Epithelial cell of prostate (primary cell): ENCODE results near the gene UAP1L1.

Experiments used
- DNase-seq: peaks from one replicate; pipeline ENCODE4 v3.0.0-alpha.2; 2011; ENCODE audit warnings: low read depth, low spot score
- H3K27ac ChIP-seq: fragments of 450-650 bp; 2 replicates; pipeline ENCODE4 v1.5.1; 2017; ENCODE audit warnings: mild to moderate bottlenecking

UAP1L1 gene

DNA sequence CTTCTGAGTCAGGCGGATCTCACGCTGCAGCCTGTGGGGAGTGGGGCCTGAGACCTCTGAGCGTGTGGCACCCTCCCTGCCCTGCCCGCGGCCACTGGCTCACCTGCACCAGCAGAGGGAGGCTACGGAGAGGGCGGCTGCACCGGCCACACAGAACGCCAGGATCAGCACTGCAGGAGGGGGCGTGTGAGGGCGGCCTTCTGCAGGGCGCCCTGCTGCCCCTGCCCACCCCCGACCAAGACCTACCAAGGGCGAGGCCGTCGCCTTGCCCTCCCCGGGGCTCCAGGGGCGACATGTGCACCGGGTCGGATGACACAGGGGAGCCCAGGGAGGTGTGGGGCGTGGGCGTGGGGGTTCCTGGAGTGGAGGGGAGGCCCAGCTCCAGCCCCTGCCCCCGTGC lies 36.7 kb upstream of the UAP1L1 start:
- DNase-seq, result no peak
- H3K27ac ChIP-seq, result no peak overlapping the region

GRCh38 chr9:137041124-137041523 lies 36.2 kb upstream of the UAP1L1 start:
- no peak for DNase-seq

GRCh38 chr9:137042751-137043727 lies 34.3 kb upstream of the UAP1L1 start:
- H3K27ac ChIP-seq, result no peak overlapping the region
- no peak for DNase-seq

More at GRCh38 chr9:137041124-137041523, 36.2 kb upstream of the UAP1L1 start:
- no peak overlapping the region for H3K27ac ChIP-seq

DNA sequence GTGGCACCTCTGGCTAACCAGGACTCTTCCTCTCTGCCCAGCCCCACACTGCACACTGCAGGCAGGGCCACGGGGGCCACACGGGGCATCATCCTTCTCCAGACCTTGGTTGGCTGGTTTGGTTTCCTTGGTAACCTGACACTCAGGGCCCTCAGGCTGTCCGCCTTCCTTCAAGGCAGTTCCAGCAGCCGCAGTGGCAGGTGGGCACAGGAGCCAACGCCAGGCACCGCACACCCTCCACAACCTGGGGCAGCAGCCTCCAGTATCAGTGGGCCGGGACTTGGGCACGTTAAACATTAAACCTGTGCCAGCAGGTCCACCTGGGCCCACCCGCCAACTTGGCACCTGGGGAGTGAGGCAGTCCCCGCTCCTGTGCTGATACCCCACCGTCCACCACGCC lies 33.3 kb upstream of the UAP1L1 start:
- H3K27ac ChIP-seq, result no peak overlapping the region

DNA sequence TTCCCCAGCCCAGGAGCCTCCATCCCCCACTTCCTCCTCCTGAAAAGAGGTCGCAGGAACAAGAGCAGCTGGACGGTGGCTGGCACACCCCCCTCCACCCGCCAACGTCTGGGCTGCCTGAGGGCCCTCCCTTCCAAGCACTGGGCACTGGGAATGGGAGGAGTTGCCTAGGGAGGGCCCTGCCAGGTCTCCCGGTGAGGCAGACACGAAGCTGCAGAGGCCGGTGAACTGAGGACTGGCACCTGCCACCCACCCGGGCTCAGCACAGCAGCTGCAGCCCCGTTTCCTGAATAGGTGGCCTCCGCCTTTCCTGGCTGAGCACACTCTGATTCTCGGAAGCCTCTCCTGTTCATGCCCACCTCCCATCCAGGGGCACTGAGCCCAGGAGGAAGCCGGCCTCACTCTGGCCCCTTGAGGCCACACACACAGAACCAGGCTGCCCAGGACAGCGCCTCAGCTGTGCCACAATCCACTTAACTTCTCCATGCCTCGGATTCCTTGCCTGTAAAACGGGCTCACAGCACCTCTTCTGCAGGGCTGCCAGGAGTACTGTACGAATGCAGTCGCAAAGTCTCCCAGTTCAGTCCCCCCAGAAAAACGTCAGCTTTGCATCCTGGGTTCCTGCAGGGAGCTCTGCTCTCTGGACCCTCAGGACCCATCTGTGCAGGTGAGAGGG lies 32.7 kb upstream of the UAP1L1 start:
- DNase-seq, result no peak
- no peak overlapping the region for H3K27ac ChIP-seq

More for the DNA sequence above, 33.3 kb upstream of the UAP1L1 start:
- DNase-seq, result no peak

DNA sequence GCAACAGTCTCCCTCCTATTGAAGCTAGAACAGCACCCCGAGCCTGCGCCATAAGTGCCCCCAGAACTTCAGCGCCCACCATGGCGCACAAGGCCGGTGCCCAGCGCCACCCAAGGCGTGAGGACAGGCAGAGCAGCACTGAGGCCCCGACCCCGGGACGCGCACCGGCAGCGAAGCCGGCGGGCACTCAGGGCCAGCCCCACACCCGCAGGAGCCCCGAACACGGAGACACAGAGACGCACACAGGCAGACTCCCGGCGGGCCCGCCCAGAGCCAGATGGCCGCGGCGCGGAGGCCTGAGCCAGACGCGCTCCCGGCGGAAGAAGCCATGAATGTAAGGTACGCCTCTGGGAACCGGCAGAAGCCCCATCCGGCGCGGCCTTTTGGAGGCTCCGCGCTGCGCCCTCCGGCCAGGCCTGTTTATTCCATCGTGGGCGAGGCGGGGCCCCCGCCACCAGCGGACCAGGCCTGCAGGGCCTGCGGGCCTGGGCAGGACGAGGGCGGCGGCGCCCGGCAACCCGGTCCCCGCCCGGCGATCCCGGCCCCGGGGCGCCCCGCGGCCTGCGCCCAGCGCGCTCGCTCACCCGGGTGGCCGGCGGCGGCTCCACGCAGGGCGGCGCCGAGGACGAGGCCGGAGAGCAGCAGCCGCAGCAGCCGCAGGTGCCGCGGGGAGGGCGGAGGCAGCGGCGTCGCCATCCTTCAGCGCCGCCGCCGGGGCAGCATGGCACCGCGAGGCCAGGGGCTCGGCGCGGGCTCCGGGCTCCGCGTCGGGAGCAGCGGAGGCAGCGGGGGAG lies 31.8 kb upstream of the UAP1L1 start:
- H3K27ac ChIP-seq, result peak overlapping the region; percentile 41
- no peak for DNase-seq

GRCh38 chr9:137046088-137046787 lies 31.1 kb upstream of the UAP1L1 start, which contains the start of gene NPDC1:
Gene NPDC1 (minus strand): TSS chr9:137046177. CDS start chr9:137045989, 188 bp downstream.
- no peak for DNase-seq
- H3K27ac ChIP-seq, result peak within 1 kb of the TSS; percentile 41

- no peak overlapping the region for H3K27ac ChIP-seq
- no peak for DNase-seq
Measured at GRCh38 chr9:137048655-137049543, 28.4 kb upstream of the UAP1L1 start.

DNA sequence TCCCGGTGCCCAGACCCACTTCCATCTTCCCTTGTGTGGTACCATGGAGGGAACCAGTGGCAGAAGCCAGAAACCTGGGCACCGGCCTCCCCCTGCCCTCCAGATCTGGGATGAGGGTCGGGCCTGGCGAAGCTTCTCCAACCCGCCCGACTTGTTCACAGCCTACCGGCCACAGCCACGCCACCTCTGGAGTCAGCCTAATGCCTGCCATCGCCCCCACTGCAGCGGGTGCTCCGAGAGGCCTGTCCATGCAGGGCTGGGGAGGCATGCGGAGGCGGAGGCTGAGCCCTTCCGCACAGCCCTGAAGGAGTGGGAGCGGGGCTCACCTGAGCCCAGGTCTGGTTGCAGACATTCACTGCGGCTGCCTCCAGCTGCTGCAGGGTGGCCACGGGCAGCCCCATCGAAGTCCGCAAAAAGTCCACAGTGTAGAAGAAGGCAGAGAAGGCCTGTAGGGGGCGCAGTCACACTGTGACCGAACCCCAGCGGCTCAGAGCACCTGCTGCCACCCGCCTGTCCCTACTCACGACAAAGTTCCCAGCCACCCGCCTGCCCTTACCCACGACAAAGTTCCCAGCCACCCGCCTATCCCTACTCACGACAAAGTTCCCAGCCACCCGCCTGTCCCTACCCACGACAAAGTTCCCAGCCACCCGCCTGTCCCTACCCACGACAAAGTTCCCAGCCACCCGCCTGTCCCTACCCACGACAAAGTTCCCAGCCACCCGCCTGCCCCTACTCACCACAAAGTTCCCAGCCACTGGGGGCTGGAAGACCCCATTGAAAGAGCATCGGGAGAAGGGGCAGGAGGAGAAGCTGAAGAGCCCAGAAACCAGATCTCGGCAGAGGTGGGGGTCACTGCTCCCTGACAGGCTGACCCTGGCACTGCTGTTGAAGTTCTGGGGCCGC lies 27.5 kb upstream of the UAP1L1 start:
- DNase-seq, result no peak
- H3K27ac ChIP-seq, result no peak overlapping the region

DNA sequence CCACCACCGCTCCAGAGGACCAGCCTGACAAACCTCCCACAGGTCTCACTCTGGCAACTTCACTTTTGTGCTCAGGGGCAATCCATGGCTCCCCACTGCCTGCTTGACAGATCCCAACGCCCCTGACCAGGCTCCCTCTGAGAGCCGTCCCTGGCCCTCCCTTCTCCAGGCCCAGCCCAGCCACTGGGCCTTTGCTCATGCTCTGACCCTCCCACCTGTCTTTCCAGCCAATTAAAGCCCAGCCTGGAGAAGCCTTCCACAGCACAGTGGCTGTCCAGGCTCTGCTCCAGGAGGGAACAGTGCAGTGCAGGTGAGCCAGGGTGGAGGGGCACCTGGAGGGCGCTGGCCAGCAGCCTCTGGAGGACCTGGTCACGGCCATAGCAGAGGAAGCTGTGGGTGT lies 26.7 kb upstream of the UAP1L1 start:
- no peak overlapping the region for H3K27ac ChIP-seq
- no peak for DNase-seq

GRCh38 chr9:137051145-137051724 lies 26.1 kb upstream of the UAP1L1 start:
- no peak for DNase-seq
- no peak overlapping the region for H3K27ac ChIP-seq

DNA sequence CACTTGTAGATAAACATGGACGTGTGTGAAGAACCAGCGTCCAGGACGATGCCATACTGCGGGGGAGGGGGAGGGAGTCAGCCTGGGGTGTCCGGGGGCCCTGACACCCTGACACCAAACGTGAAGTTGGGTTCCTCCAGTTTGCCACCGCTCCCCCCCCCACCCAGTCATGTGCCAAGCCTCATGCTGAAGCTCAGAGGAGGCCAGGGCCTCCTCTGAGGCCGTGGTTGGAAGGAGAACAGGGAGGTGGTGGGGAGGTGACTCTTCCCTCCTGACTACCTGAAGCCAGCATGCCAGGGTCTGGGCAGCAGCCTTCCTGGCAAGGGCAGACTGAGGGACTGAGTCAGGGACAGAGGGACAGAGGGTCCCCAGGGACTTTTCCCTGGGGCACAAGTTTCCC lies 25.0 kb upstream of the UAP1L1 start:
- no peak overlapping the region for H3K27ac ChIP-seq
- no peak for DNase-seq

DNA sequence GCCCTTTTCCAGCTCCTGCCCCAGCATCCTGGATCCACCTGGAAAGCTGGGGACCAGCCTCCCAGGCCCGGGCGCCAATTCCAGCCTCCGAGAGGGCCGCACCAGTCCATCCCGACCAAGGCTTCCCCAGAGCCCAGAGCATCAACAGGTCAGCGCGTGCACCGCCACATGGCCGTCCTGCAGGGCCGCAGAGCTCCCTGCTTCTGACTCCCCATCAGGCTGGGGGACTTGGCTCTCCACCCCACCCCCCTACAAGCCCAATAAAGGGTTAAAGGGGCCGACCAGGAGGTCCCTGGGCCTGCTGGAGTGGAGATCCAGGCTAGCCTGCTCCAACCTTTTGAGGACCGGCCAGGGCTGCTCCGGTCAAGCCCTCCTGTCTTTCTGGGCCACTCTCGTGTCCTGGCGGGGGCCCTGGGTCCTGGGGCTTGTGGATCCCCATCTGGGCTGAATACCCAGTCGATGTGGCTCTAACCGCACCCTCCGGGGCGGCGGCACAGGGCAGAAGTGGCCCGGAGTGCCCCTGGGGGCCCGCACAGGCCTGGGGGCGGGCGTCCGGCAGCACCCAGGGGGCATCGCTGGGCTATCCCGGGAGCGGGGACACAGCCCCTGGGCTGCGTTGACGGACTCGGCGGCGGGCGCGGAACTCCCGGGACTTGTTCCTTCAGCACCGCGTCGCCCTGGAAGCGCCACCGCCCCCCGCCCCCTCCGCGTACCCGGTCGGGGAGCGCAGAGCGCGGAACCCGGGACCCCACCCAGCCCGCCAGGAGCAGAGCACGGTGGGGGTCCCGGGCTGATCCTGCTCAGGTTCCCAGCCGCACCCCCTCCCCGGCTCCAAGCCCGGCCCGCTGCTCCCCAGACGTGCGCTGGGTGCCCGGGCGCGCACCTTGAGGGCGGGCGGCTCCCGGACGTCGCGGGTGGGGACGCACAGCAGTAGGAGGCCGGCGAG lies 24.0 kb upstream of the UAP1L1 start:
- no peak overlapping the region for H3K27ac ChIP-seq
- DNase-seq, result no peak

DNA sequence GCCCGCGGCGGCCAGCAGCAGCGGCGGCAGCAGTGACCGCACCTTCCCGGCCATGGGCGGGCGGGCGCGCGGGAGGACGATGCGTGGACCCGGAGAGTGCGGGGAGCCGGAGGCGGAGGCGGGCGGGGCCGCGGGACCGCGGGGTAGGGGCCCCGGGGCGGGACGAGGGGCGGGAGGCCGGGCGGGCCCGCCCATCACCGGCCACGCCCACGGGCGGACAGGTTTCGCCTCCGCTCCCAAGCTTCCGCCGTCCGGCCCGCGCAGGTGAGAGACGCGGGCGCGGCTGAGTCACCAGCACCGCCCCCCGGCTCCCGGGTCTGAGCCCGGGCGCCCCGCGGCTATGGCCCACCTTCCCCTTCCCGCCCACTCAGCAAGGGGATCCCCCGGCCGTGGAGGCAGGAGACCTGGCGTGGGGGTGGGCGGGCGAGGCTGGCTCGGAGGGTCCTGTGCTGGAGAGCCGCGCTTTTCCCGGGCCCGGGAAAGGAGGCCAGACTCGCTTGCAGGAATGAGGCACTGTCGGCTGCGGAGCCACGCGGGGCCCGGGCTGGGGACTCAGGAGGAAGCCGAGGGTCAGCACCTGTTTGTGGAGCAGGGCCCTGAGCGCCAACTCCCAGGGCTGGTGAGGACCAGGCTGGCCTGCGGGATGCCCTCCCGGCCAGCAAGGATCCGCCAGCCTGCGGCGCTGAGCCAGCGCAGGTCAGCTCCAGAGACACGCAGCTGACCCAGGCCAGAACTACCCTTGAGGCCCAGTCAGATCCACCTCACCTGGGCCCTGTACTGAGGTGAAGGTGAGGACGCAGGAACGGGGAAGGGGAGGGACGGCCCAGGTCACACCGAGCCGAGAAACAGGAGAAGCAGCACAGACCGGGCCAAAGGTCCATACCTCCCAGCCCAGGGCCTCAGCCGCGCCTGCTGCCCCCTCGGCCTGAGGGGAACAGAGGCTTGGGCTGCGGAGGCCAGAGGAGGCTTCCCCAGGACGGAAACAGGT lies 23.1 kb upstream of the UAP1L1 start, which contains the start of gene ENTPD2:
Gene ENTPD2 (minus strand): TSS at position 118 of the 988 bp plus-strand sequence. CDS start 64 bp downstream, at position 54.
- H3K27ac ChIP-seq, result no peak within 1 kb of the TSS
- no peak for DNase-seq

DNA sequence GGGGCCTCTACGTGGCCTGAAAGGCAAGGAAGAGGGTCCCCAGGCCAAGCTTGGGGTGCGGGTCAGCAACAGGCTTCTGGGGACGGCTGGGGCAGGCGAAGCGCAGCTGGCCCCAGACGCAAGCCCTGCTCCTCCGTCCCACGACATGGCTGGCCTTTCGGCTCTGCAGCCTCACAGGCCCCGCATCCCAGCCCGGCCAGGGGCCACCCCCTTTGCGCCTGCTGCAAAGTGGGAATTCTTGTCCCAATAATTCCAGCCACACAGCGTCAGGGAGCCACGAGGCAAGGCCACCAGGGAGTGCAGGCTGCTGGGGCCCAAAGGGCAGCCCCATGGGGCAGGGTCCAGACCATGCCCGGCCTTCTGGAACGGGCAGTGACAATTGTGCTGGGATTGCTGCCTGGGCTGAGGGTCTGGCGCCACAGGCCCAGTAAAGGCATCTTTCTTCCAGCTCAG lies 22.4 kb upstream of the UAP1L1 start:
- DNase-seq, result no peak
- H3K27ac ChIP-seq, result no peak overlapping the region
